Measurements from ENCODE around the gene FREM1.

The FREM1 gene

GRCh38 chr9:14813336-14814248 lies 96.6 kb downstream of the FREM1 start:
- no peak for DNase-seq (ENCODE audit: low read depth in 2 of 2)

GRCh38 chr9:14812806-14813205 lies 97.4 kb downstream of the FREM1 start:
- DNase-seq (ENCODE audit: low read depth in 2 of 2) = no peak

GRCh38 chr9:14811844-14812243 lies 98.4 kb downstream of the FREM1 start:
- DNase-seq (ENCODE audit: low read depth in 2 of 2) = no peak

GRCh38 chr9:14806941-14807520 lies 103.2 kb downstream of the FREM1 start:
- no peak for DNase-seq (ENCODE audit: low read depth in 2 of 2)

GRCh38 chr9:14799030-14799429 lies 111.2 kb downstream of the FREM1 start:
- no peak for DNase-seq (ENCODE audit: low read depth in 2 of 2)

- no peak for DNase-seq (ENCODE audit: low read depth in 2 of 2)
These were observed 112.8 kb downstream of the FREM1 start for GRCh38 chr9:14797435-14797834.

- DNase-seq (ENCODE audit: low read depth in 2 of 2) = no peak
These were observed 116.8 kb downstream of the FREM1 start for GRCh38 chr9:14793389-14793788.

- no peak for DNase-seq (ENCODE audit: low read depth in 2 of 2)
These were observed 119.6 kb downstream of the FREM1 start for GRCh38 chr9:14790628-14791027.

GRCh38 chr9:14788846-14789245 lies 121.4 kb downstream of the FREM1 start:
- DNase-seq (ENCODE audit: low read depth in 2 of 2) = no peak

- DNase-seq (ENCODE audit: low read depth in 2 of 2) = no peak
These were observed 126.9 kb downstream of the FREM1 start for GRCh38 chr9:14783358-14783757.

- no peak for DNase-seq (ENCODE audit: low read depth in 2 of 2)
These were observed 127.8 kb downstream of the FREM1 start for GRCh38 chr9:14782286-14783051.

GRCh38 chr9:14780693-14781092 lies 129.5 kb downstream of the FREM1 start:
- DNase-seq (ENCODE audit: low read depth in 2 of 2) = no peak

GRCh38 chr9:14780251-14780650 lies 130.0 kb downstream of the FREM1 start:
- DNase-seq (ENCODE audit: low read depth in 2 of 2) = no peak

GRCh38 chr9:14779566-14780022 lies 130.6 kb downstream of the FREM1 start:
- no peak for DNase-seq (ENCODE audit: low read depth in 2 of 2)

- DNase-seq (ENCODE audit: low read depth in 2 of 2) = no peak
These were observed 131.7 kb downstream of the FREM1 start for GRCh38 chr9:14778565-14778964.

- no peak for DNase-seq (ENCODE audit: low read depth in 2 of 2)
These were observed 134.3 kb downstream of the FREM1 start for GRCh38 chr9:14775917-14776316.

GRCh38 chr9:14770592-14770991 lies 139.6 kb downstream of the FREM1 start:
- no peak for DNase-seq (ENCODE audit: low read depth in 2 of 2)

- DNase-seq (ENCODE audit: low read depth in 2 of 2) = no peak
These were observed 141.0 kb downstream of the FREM1 start for GRCh38 chr9:14769230-14769571.

GRCh38 chr9:14768405-14769229 lies 141.6 kb downstream of the FREM1 start:
- no peak for DNase-seq (ENCODE audit: low read depth in 2 of 2)

GRCh38 chr9:14766299-14766698 lies 143.9 kb downstream of the FREM1 start:
- DNase-seq (ENCODE audit: low read depth in 2 of 2) = no peak

- no peak for DNase-seq (ENCODE audit: low read depth in 2 of 2)
These were observed 148.6 kb downstream of the FREM1 start for GRCh38 chr9:14761584-14761983.

GRCh38 chr9:14760060-14760459 lies 150.2 kb downstream of the FREM1 start:
- DNase-seq (ENCODE audit: low read depth in 2 of 2) = no peak
